ENCODE data around the gene ANKHD1.

DNA sequence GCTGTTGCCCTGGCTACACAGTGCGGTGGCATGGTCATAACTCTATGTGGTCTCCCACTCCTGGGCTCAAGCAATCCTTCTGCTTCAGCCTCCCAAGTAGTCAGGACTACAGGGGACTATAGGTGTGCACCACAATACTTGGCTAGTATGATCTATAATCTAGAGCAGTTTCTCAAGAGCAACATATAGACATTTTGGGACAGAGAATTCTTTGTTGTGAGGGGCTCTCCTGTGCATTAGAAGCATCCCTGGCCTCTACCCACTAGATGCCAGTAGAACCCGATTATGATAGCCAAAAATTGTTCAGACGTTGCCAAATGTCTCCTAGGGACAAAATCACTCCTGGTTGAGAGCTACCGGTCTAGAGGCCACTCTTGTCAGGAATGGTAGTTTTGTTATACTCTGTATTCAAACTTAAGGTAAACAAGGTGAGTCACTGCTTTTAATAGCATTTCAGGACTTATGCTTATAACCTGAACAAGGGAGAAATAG, 7.2 kb downstream of the ANKHD1 start:
- TF ChIP-seq, protein P1, sequence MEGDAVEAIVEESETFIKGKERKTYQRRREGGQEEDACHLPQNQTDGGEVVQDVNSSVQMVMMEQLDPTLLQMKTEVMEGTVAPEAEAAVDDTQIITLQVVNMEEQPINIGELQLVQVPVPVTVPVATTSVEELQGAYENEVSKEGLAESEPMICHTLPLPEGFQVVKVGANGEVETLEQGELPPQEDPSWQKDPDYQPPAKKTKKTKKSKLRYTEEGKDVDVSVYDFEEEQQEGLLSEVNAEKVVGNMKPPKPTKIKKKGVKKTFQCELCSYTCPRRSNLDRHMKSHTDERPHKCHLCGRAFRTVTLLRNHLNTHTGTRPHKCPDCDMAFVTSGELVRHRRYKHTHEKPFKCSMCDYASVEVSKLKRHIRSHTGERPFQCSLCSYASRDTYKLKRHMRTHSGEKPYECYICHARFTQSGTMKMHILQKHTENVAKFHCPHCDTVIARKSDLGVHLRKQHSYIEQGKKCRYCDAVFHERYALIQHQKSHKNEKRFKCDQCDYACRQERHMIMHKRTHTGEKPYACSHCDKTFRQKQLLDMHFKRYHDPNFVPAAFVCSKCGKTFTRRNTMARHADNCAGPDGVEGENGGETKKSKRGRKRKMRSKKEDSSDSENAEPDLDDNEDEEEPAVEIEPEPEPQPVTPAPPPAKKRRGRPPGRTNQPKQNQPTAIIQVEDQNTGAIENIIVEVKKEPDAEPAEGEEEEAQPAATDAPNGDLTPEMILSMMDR (conservative IDR thresholded peaks at IDR 0.05): 0 out of 2 replicates have a peak, but pooled peaks have one; percentile 9
- no peak for TF ChIP-seq EZH2 (IDR thresholded peaks at IDR 0.05; ENCODE audit: low read depth)
